SK-N-MC (cell line): ENCODE data around the gene HEATR5A.
"Not testable (repeated sequence)": the region's sequence is repeated elsewhere in the genome, so short reads cannot be mapped to it uniquely, and the experiment has no call there.

ENCODE experiments used
- EZH2 ChIP-seq: fragments of 200-600 bp; sonication (generic); IDR thresholded peaks from one replicate; pipeline ENCODE4 v1.6.1; 2017; ENCODE audit warnings: antibody characterized with exemption
- FOXP2 ChIP-seq: optimal IDR thresholded peaks from 2 replicates; pipeline ENCODE3; 2011; ENCODE audit warnings: mild to moderate bottlenecking, moderate library complexity; ENCODE audit not compliant: insufficient read depth; ENCODE audit errors: extremely low read length, control extremely low read depth
- POLR2AphosphoS5 ChIP-seq: IDR thresholded peaks from 2 replicates; pipeline ENCODE4 v1.6.1; 2012; ENCODE audit warnings: mild to moderate bottlenecking, low read depth, low read length, borderline replicate concordance

- TF ChIP-seq EZH2, POLR2AphosphoS5, FOXP2: not testable (repeated sequence)
Measured at GRCh38 chr14:31361761-31362160, 58.6 kb downstream of the HEATR5A start.
